Left lobe of liver (tissue), 2 donors: ENCODE results near the gene CCDC106. TPM values are rescaled to one million over a fixed set of nuclear protein-coding genes. Genes with fewer than 3 reads are reported as not detected.

Source experiments
- ATAC-seq: fragments of 200-7000 bp; cut with Tn5 transposase; one replicate; pipeline ENCODE4 v1.9.1; 2020; ENCODE audit warnings: mild to moderate bottlenecking, moderate library complexity
- DNase-seq: peaks from one replicate; pipeline ENCODE4 v3.0.0-alpha.2; 2020; ENCODE audit warnings: low spot score
- total RNA-seq: library from RNA; stranded (reverse); gene quantifications from one replicate; pipeline ENCODE4 v1.2.1, GENCODE V29; 2021
- donor health status: DM: no; HTN: no; CAD: no; lungs with moderate emphysema.
- donor health status: DM: no; HTN: yes; CAD: no.

Gene CCDC106
- total RNA-seq, 1 donor from 2014 or later = 13.5 TPM

DNA sequence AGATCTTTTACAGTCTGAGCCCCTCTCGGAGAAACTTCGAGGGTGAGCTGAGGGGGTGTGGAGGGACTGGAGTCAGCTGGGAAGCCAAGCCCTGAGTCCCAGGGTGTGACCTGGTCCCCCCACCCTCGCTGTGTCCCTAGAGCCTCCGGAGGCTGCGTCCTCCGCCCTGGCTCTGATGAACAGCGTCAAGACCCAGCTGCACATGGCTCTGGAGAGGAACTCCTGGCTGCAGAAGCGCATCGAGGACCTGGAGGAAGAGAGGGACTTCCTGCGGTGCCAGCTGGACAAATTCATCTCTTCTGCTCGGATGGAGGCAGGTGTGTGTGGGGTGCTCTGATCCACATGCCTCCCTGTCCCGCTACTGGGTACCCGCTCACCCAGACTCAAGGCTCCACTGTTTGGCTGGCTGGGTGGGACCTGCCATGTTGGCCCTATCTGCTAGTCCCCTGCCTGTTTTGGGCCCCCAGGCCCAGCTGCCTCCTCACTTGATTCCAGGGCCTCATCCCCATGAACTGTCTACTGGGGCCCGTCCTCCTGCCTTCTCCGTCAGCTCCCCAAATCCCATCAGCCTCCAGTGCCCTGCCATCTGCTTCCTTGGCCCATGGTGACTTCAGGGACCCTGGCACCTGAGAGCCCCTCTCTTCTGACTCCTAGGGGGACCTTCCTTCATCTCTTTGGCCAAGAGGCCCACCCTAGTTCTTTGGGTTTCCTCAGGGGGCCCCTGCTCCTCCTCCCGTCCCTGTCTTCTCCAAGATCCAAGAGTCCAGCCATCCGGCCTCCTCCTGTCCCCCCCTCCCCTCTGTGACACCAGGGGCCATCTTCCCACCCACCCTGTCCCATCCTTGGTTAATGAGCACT is 1.5 kb downstream of the CCDC106 start:
- no peak for ATAC-seq

DNA sequence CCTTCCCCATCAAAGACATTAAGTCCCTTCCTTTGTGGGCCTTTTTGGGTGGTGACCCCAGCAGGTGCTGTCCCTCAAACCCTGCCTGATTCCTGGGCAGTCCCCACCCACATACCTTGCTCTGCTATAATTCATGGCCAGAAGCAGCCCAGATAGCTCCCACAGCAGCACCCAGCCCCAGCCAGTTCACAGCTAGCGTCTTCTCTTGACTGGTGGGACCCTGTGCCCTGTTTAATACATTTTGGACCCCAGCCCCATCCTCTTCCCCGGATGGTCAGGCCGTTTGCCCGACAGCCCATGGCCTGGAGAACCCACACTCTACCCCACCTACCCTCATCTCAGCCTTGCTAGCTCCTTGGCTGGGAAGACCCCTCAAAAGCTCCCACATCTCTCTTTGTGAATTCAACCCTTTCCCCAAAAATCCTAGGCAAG is 2.1 kb downstream of the CCDC106 start:
- ATAC-seq = no peak
- no peak for DNase-seq

More for the DNA sequence above, 1.5 kb downstream of the CCDC106 start:
- no peak for DNase-seq

- ATAC-seq (no peak), DNase-seq (no peak)
Observed at GRCh38 chr19:55650602-55651230, 2.7 kb downstream of the CCDC106 start.

- ATAC-seq = no peak
Observed at GRCh38 chr19:55651236-55651635, 3.2 kb downstream of the CCDC106 start.

GRCh38 chr19:55652311-55653128 is 4.5 kb downstream of the CCDC106 start:
- no peak for ATAC-seq
- DNase-seq = no peak

More at GRCh38 chr19:55651236-55651635, 3.2 kb downstream of the CCDC106 start:
- no peak for DNase-seq

DNA sequence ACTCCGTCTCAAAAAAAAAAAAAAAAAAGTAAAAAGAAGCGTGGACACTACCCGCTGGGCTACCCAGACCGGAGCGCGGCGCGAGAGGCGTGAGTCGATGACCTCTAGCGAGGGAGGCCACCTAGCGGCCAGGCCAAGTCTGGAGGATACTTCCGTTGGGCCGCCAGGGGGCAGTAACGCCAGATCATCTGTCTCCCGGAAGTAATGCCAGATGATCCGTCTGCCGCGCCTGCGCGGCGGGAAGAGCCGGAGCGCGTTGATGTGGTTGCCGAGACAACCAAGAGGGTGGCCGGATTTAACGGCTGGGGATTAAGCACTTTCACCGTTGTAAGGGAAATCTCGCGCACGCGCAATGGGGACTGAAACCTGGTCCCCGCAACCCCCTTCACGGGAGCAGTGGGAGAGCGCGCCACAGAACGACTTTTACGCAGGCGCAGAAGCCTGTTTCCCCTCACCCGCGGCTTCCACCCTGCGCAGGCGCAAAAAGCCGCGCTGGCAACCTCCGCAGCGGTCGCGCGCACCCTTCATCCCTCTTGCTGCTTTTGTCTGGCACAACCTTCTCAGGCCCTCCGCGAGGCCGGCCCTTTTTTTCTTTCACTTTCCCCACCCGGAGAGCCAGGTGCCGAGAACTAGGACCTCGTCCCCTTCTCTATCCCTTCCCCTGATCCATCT is 5.8 kb downstream of the CCDC106 start:
- DNase-seq (peak; percentile 98), ATAC-seq (peak; percentile 75)

DNA sequence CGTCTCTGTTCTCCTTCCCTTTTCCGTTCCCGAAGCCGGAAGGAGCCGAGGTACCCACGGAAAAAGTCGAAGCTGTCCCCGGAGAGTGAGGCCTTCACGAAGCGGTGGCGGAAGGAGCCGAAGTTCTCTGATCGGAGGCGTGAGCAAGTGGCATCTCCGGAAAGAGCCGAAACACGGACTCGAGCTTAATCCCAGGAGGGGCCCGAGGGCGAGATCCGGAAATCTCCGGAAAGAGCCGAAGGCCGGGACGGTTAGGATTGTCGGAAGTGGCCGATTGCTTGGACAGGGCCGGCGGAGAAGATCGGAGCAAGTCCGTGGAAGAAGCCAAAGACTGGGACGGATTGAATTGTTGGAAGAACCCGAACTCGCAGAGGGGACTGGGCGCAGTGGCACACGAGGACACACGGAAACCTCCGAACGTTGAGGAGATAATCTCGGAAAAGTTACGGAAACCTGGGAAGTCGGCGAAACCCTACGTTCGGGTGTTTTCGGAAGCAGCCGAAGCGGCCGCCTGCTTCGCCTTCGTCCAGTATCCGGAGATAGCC is 6.4 kb downstream of the CCDC106 start:
- ATAC-seq = peak; percentile 79
- DNase-seq = peak; percentile 100

- DNase-seq (peak; percentile 97), ATAC-seq (peak; percentile 70)
Observed at GRCh38 chr19:55654868-55655647, 7.0 kb downstream of the CCDC106 start, which contains the start of gene U2AF2. U2AF2 (plus strand) TSS chr19:55655035; CDS start chr19:55655105, 70 bp downstream.

DNA sequence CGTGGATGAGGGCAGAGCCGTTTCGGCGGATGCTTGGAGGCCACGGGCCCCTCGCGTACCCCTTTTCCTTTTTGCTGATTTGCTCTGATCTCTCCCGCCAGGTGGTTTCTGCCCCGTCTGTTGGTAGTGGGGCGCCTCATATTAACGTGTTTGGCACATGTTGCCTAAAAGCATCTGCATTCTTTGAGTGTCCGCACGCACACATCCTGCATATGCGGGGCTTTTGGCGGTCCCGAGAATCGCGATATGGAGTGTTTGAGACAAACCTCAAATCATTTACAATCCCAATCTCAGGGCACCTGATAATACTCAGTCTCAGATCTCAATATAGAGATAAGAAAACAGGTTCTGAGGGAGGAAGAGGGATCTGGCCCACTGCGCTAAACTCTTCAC is 7.6 kb downstream of the CCDC106 start:
- ATAC-seq (no peak), DNase-seq (no peak)

GRCh38 chr19:55656552-55656951 is 8.5 kb downstream of the CCDC106 start:
- no peak for ATAC-seq

GRCh38 chr19:55656988-55657747 is 9.2 kb downstream of the CCDC106 start:
- DNase-seq = no peak
- ATAC-seq = no peak

More at GRCh38 chr19:55656552-55656951, 8.5 kb downstream of the CCDC106 start:
- no peak for DNase-seq

GRCh38 chr19:55658846-55659459 is 10.9 kb downstream of the CCDC106 start:
- DNase-seq = no peak
- no peak for ATAC-seq

- ATAC-seq = no peak
- DNase-seq = no peak
Observed at GRCh38 chr19:55659822-55660221, 11.8 kb downstream of the CCDC106 start.

- no peak for ATAC-seq
- no peak for DNase-seq
Observed at GRCh38 chr19:55660404-55660803, 12.4 kb downstream of the CCDC106 start.

- no peak for DNase-seq
- ATAC-seq = no peak
Observed at GRCh38 chr19:55660991-55661390, 13.0 kb downstream of the CCDC106 start.

- DNase-seq = no peak
Observed at GRCh38 chr19:55661826-55662225, 13.8 kb downstream of the CCDC106 start.

DNA sequence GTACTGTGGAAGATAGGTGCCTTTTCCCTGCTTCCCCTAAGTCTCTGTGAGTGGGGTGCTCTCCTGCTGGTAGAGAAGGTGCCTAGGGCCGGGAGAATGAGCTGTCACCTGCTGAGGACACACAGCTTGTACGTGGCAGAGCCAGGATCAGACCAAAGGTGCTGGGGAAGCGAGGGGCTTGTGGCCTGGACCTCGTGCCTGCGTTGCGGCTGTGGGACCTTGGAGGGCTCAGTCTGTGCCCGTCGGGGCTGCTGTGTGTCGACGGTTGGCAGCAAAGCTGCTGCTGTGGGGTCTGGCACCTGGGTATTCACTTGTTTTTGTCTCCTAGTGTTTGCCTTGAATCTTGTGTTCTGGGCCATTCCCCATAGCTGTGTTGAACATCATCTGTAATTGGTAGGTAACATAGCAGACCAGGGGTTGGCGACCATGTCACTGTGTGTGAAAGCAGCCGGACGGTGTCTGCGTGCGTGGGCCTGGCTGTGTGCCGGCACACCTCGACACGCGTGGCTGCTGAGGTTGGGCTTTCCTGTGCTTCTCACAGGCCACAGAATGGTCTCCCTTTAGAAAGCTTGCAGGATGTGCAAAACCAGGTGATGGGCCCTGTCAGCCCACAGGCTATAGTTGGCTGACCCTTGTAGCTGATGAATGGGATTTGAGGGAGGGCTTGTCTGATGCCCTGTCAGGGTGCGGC is 16.0 kb downstream of the CCDC106 start:
- ATAC-seq (no peak), DNase-seq (no peak)

More at GRCh38 chr19:55661826-55662225, 13.8 kb downstream of the CCDC106 start:
- ATAC-seq = no peak
